Measurements from ENCODE around the gene SERPINB4.
"Not testable (repeated sequence)": the region's sequence is repeated elsewhere in the genome, so short reads cannot be mapped to it uniquely, and the experiment has no call there.

The SERPINB4 gene

DNA sequence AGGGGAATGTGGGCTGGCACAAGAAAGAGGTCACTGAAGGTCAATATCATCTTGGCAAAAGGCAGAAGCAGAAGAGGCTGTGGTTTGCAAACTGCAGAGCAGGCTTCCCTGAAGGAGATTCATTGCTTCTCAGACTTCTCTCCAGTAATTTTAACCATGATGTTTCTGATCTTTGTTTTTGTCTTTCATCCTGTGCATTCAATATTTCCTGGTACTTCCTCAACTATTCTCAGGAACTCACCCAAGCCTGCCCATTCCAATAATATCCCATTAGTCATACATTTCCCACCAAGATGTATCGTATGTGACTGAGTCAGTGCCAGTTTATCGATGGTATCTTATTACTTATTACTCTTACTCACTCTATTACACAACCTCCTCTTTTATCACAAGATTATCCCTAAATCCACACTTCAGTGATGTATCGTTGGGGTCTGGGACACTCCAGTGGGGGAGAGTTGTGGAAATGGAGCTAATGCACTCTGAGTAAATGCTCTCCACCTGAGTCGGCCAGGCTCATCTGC is 2.8 kb downstream of the SERPINB4 start:
- DNase-seq (ENCODE audit: low read depth, low spot score); H3K4me3 ChIP-seq (ENCODE audit: low read length): not testable (repeated sequence)

DNA sequence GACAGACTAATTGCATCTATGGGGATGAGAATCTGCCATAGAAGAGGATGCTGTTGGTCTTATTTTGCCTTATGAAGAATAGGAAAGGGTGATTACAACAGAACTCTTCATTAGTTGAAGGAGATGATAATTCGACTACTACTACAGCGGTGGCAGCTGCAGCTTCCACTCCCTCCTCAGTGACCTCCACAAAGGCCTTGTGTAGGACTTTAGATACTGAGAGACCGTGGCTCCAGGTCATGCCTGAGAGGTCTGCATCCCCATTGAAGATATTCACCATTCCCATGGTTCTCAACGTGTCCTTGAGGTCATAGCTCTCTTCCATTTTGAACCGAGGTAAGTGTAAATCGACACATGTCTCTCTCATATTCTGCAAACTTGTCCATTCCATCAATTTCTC is 6.4 kb downstream of the SERPINB4 start:
- H3K4me3 ChIP-seq (ENCODE audit: low read length), result no peak overlapping the region
- DNase-seq (ENCODE audit: low read depth, low spot score), result no peak

DNA sequence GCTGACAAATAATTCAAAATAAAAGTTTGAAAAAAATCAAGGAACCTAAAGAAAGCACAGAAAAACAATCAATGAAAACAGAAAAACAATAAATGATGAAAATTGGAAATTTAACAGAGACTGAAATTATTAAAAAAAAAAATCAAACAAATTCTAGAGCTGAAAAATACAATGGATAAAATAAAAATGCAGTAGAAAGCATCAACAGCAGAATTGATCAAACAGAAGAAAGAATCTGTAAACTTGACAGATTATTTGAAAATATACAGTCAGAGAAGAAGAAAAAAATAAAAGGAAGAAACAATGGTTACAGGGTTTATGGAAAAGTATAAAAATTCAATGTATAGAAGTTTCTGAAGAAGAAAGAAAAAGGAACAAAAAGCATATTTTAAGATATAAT is 16.2 kb downstream of the SERPINB4 start:
- H3K4me3 ChIP-seq (ENCODE audit: low read length), result no peak overlapping the region
- no peak for DNase-seq (ENCODE audit: low read depth, low spot score)

DNA sequence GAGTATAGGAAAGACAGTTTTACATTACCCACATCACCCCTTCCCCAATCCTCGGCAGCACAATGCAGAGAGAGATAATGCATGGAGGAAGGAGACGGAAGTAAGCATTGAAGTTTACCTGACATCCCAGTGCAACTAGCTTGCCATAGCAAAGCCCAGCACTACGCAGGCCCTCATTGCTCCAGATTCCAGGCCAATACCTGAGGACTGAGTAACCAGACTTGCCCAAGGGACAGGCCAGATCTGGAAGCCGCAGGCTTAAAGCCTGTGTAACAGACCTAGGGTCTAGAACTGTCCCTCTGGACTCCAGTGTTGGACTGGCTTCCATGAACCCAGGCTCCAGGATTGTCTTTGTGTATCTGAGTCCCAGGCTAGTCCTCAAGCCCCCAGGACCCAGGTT is 17.6 kb downstream of the SERPINB4 start:
- no peak for DNase-seq (ENCODE audit: low read depth, low spot score)
- no peak overlapping the region for H3K4me3 ChIP-seq (ENCODE audit: low read length)

DNA sequence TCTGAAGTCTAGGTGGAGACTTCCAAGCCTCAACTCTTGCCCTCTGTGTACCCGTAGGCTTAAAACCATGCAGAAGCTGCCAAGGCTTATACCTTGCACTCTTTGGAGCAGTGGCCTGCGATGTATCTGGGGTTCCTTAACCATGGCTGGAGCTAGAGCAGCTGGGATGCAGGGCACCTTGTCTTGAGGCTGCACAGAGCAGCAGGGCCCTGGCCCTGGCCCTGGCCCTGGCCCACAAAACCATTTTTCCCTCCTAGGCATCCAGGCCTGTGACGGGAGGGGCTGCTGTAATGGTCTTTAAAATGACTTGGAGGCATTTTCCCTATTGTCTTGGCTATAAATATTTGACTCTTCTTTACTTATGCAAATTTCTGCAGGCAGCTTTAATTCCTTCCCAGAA is 19.2 kb downstream of the SERPINB4 start:
- DNase-seq (ENCODE audit: low read depth, low spot score), result no peak
- no peak overlapping the region for H3K4me3 ChIP-seq (ENCODE audit: low read length)

DNA sequence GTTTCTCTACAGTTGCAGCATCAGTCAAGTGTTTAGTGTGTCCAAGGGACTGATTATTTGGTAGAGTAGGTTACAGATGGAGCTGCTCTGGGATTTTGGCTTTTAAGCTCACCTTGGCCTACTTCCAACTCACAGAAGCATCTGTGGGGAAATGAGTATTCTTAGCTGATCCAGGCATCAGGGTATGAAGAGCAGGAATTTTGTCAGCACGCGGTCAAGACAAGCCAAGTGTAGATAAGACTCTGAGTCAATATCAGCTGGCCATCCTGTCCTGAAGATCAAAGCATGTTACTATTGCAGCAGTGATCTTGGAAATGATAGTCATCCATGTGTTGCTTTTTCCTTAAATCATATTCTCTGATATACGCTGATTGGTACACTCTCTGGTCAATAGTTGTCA is 24.4 kb downstream of the SERPINB4 start:
- no peak for DNase-seq (ENCODE audit: low read depth, low spot score)

DNA sequence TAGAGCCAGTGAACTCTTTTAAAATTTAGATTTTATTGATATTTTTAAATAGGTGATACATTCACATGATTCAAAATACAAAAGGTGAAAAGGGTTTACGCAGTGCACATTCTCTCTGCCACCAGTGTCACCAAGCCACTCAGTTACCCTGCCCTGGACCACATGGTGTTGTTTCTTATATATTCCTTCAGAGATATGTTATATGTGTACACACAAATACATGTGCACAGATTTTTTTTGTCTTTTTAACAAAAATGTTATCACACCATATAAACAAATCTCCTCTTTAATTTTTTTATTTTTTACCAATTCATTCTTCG is 26.2 kb downstream of the SERPINB4 start:
- no peak for DNase-seq (ENCODE audit: low read depth, low spot score)
- no peak overlapping the region for H3K4me3 ChIP-seq (ENCODE audit: low read length)

More for the DNA sequence above, 24.4 kb downstream of the SERPINB4 start:
- H3K4me3 ChIP-seq (ENCODE audit: low read length), result no peak overlapping the region

DNA sequence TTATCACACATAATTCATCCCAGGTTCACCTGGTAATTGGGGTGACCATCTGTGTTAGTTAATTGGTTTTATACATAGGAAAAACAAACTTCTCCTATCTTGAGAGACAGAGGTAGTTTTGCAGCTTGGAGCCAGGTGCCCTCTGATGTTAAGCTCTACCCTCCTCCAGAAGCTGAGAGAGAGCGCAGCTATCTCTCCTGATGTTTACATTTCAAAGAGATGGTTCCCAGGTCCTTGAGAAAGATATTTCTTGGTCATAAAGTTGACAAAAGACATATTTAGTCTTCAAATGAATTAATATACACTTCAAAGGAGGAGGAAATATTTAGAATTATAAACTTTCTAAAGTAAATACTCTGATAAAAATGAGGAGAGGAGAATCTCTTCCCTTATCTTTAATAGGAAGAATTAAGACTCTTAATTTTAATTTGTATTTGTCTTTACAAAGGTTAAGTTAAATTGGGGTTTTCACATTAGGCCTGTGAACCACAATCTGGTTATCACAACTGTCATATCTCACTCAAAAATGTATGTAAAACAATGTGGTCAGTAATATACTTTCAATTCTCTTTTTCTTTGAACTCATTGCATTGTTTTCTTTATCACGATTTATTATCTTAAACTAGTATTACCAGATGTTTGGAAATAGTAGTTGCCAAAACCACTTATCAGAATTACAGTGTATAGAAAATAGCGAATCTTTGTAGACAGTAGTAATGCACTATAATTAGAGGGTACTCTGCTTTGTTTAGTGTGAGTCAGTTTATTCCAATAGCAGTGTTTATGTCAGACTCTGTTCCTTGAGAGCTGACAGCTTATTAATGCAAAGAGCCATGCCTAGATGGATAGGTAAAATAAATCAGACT is 26.8 kb downstream of the SERPINB4 start:
- DNase-seq (ENCODE audit: low read depth, low spot score), result no peak
- no peak overlapping the region for H3K4me3 ChIP-seq (ENCODE audit: low read length)

DNA sequence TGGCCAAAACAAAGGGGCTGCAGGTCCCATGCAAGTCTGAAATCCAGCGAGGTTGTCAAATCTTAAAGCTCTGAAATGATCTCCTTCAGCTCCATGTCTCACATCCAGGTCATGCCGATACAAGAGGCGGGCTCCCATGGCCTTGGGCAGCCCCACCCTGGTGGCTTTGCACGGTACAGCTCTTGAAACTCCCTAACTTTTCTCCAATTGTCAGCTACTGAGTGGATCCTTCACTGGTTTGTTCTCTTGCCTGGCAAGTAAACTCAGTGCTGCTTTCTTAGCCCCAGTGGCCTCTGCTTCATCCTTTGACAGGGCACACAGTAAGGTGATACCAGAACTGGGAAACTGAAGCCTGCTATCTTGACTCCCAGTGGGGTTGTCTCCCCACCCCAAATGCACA is 30.6 kb downstream of the SERPINB4 start:
- no peak for DNase-seq (ENCODE audit: low read depth, low spot score)
- H3K4me3 ChIP-seq (ENCODE audit: low read length), result no peak overlapping the region

DNA sequence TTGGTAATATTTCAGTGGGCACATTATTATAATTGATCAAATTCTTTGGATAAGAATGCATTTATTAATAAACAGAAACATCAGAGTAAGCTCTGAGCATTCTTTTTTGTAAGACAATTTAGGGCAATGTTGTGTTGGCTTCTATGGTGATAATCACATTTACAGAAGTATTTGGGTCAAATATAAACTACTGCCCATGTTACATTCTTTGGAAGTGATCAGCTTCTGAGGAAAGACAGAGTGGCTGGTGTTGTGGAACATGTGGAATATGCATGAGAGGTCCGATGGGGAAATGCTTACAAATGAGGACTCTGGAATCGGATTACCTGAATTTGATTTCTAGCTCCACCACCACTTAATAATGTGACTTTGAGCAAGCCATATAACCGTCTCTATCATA is 37.5 kb downstream of the SERPINB4 start:
- H3K4me3 ChIP-seq (ENCODE audit: low read length), result no peak overlapping the region
- DNase-seq (ENCODE audit: low read depth, low spot score), result no peak

DNA sequence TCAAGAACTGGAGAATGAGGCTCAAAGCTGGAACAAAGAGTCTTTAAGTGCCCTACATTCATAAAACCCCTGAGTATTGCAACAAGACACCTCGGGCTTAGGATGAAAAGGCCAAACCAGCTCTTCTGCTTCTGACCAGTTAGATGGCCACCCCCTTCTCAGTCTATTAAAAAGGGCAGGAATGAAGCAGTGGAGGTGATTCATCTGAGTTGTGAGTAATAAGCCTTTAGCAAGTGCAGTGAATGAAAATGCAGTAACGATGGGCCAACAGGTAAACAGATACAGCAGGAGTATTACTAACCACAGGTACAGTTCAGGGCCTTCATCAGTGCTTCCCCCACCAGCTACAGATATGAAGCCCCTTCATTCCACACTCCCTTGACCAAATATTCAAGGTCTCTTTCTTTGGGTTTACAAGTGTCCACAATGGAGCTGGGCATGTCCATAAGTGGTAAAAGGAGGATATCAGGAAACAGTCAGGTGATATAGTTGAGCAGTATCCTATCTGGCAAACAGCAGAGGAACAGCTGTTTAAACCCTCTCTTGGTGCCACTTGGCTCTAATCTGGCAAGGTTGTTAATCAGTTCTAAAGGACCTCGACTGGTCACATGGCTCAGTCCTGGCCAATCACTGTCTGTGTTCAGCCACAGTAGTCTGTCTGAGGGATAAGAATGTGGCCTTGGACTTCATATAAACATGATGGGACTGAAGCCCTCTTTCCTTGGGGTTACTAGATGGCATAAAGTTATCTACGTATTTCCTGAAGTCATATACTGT is 39.1 kb downstream of the SERPINB4 start:
- DNase-seq (ENCODE audit: low read depth, low spot score), result no peak
- no peak overlapping the region for H3K4me3 ChIP-seq (ENCODE audit: low read length)

DNA sequence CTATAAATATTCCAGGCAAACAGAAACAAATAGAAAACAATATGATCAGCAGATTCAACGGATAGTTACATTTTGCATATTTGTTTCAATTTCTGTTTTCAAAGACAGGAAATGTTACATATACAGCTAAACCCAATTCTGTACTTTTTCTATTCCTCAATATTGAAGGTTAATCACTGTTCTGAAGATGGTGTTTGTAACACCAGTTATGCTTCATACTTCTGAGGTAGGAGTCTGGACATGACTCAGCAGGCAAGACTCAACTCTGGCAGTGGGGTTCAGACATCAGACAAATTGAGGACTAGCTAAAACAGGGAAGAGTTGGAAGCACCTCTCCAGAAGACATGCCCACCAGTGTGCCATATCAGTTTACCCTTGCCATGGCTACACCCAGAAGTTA is 40.3 kb downstream of the SERPINB4 start:
- DNase-seq (ENCODE audit: low read depth, low spot score), result no peak
- no peak overlapping the region for H3K4me3 ChIP-seq (ENCODE audit: low read length)

DNA sequence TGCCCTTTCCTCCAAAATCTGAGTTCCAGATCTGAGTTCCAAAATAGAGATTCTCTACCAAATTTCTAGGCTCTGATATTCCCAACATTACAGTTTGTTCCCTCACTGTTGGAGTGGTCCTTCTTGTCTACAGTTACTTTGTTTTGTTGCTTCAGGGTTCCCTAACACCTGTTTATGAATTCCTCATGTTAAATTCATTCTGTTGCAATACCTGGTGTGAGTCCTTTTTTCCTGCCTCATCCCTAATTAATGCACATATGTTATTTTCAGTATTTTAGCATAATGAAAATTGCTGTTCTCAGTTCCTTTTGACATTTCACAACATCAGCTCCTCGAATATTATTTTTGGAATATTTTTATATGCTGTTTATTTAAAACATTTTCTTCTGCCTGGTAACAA is 40.7 kb downstream of the SERPINB4 start:
- no peak for DNase-seq (ENCODE audit: low read depth, low spot score)
- H3K4me3 ChIP-seq (ENCODE audit: low read length), result no peak overlapping the region

DNA sequence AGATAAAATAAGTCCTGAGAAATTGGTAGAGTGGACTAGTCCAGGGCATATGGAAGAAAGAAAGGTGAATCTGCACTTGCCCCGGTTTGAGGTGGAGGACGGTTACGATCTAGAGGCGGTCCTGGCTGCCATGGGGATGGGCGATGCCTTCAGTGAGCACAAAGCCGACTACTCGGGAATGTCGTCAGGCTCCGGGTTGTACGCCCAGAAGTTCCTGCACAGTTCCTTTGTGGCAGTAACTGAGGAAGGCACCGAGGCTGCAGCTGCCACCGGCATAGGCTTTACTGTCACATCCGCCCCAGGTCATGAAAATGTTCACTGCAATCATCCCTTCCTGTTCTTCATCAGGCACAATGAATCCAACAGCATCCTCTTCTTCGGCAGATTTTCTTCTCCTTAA is 47.1 kb downstream of the SERPINB4 start:
- DNase-seq (ENCODE audit: low read depth, low spot score), result no peak
- H3K4me3 ChIP-seq (ENCODE audit: low read length), result no peak overlapping the region

DNA sequence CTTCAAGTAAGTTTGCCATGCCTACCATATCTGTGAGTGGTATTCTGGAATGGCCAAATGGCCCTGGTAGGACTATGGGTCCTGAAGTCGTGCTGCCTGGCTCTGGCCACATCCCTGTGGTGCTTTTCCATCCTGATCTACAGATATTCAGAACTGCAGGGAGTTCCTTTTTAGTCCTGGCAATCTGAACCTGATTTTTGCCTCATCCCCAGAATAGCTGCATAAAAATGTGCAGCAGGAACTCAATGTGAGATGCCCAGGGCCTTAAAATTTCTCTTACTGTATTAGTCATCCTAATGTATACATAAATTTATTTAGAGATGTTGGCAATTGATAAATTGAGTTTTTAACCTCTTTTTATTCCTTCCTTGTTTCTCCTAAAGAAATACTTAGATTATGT is 51.6 kb downstream of the SERPINB4 start:
- DNase-seq (ENCODE audit: low read depth, low spot score), result no peak

DNA sequence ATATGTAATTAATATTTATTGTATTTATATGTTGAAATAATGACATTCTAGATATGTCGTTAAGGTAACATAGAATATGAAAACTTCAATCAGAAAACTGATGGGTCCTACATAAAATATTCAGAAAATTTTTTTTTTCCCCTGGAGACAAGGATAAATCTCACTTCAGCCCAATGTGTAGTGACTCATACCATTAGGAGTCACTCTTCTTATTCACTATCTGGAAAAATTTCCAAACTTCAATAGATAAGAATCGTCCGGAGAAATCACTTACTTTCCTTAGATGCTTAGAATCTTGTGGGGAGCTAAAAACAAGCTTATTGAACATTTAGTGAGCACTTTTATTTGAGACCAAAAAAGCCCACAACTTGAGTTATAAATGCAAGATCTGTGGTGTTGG is 52.3 kb downstream of the SERPINB4 start:
- no peak for DNase-seq (ENCODE audit: low read depth, low spot score)
- no peak overlapping the region for H3K4me3 ChIP-seq (ENCODE audit: low read length)

More for the DNA sequence above, 51.6 kb downstream of the SERPINB4 start:
- H3K4me3 ChIP-seq (ENCODE audit: low read length), result no peak overlapping the region

DNA sequence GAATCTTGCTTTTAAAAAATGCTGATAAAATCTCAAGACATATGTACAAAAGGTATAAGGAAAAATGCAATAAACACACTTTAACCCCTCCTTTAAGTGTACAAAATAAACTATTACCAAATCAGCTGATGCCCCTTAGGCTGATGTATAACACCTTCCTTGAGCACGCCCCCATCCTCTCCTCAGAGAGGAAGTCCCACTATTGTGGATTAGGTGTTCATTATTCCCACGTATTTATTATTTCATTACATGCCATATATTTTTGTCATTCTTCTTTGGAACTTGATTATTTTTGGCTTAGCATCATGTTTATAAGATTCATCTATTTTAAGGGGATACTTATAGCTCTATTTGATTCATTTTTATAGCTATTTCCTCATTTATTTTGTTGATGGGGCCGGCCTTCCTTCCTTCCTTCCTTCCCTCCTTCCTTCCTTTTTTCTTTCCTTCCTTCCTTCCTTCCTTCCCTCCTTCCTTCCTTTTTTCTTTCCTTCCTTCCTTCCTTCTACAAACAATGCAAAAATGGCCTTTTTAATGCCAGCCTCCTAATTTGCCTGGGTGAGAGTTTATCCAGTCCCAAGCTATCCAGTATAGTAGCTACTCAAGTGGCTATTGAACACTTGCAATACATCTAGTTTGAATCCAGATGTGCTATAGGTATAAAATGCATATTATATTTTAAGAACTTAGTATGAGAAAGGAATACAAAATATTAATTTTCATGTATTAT is 52.9 kb downstream of the SERPINB4 start:
- no peak overlapping the region for H3K4me3 ChIP-seq (ENCODE audit: low read length)
- no peak for DNase-seq (ENCODE audit: low read depth, low spot score)

DNA sequence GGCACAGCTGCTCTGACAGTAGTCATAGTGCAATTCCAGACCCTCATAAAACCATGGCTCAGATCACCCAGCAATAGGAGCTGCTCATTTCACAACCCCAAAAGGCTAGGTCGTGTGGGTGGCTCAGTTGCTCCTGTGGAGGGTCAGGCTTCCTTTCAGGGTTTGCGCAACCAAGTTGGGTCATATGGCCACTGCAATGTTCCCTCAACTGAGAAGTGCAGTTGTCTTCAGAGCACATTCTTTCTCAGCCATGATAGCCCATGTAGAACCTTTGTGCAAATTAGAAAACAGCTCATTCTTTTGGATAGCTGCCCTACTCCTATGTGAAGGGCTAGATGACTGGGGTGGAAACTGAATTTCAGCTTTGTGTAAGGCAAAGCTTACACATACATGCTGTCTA is 53.7 kb downstream of the SERPINB4 start:
- DNase-seq (ENCODE audit: low read depth, low spot score), result no peak
- no peak overlapping the region for H3K4me3 ChIP-seq (ENCODE audit: low read length)

DNA sequence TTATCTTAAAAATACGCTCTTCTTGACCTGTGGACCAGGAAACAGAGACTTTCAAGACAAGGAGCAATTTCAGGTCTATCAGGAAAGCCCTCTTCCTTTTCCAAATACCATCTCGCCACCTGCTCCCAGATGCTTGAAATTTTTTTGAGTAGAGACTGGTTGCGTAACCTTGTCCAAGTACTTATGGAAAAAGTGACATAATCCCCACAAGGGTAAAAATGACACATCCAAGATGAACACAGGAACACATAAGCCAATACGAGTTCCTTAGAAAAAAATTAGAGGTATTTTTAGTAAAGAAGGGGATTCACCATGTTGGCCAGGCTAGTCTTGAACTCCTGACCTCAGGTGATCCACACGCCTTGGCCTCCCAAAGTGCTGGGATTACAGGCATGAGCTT is 55.1 kb downstream of the SERPINB4 start:
- no peak overlapping the region for H3K4me3 ChIP-seq (ENCODE audit: low read length)
- no peak for DNase-seq (ENCODE audit: low read depth, low spot score)
